GM12878 (cell line): ENCODE data around the gene MCOLN1. TPM values are rescaled to one million over a fixed set of nuclear protein-coding genes. Genes with fewer than 3 reads are reported as not detected.

ENCODE experiments used
- ATAC-seq: fragments of 200-7000 bp; cut with Tn5 transposase; 3 replicates; pipeline ENCODE4 v1.9.1; 2020; ENCODE audit warnings: mild to moderate bottlenecking, moderate library complexity
- BruUV-seq: library from RNA; stranded (reverse); fragments of 400-500 nt; replicated peaks from 2 replicates; lab custom pipeline; 2021; lab: Mats Ljungman, UMichigan
- CTCF ChIA-PET: fragments of 300-600 bp; sonication (Branson Sonifier 250); formaldehyde crosslinking; extraction: SDS; loops from one replicate; lab custom pipeline; 2021; ENCODE audit warnings: inconsistent platforms; lab: Yijun Ruan, JAX
- POLR2A ChIA-PET: fragments of 350-600 bp; formaldehyde crosslinking; extraction: SDS; loops from one replicate; lab custom pipeline; 2021; ENCODE audit warnings: inconsistent platforms; lab: Charles Lee
- RAD21 ChIA-PET: fragments of 300-600 bp; sonication (Branson Sonifier 250); formaldehyde crosslinking; loops from one replicate; lab custom pipeline; 2023; ENCODE audit warnings: antibody characterized with exemption; ENCODE audit not compliant: unreplicated experiment; lab: Charles Lee
- SMC1A ChIA-PET: fragments of 300-600 bp; sonication (Branson Sonifier 250); formaldehyde crosslinking; loops from one replicate; lab custom pipeline; 2023; ENCODE audit not compliant: unreplicated experiment, uncharacterized antibody; lab: Charles Lee
- DNase-seq: peaks from one replicate; pipeline ENCODE4 v3.0.0-alpha.2; 2011; ENCODE audit warnings: low read depth, low spot score
- FAIRE-seq: peaks from 3 replicates; lab custom pipeline; 2011; peaks lifted over from hg19 to GRCh38; lab: Jason Lieb, UNC
- H2AFZ ChIP-seq: 2 replicates; pipeline ENCODE4 v1.6.0; 2011; ENCODE audit warnings: low read depth, low read length, control low read depth; ENCODE audit not compliant: control insufficient read depth
- H3K27ac ChIP-seq: 2 replicates; pipeline ENCODE4 v1.5.1; 2011; ENCODE audit warnings: control low read depth; ENCODE audit not compliant: control insufficient read depth, insufficient read depth
- H3K27me3 ChIP-seq, 2 experiments: replicated peaks in 1 of 2; 2 replicates each; pipeline versions ENCODE4 v1.6.0 to v1.6.1; 2011; ENCODE audit warnings: low read length in 1 of 2; ENCODE audit not compliant: control insufficient read depth in 2 of 2, insufficient read depth in 2 of 2
- H3K36me3 ChIP-seq, 2 experiments: 2 replicates each; pipeline ENCODE4 v1.5.1; 2011; ENCODE audit warnings: low read length in 1 of 2; ENCODE audit not compliant: control insufficient read depth in 2 of 2, insufficient read depth in 2 of 2
- H3K4me1 ChIP-seq: 2 replicates; pipeline ENCODE4 v1.6.1; 2011; ENCODE audit warnings: mild to moderate bottlenecking, low read length, moderate library complexity, mixed read lengths; ENCODE audit not compliant: control insufficient read depth, insufficient read depth
- H3K4me2 ChIP-seq: 2 replicates; pipeline ENCODE4 v1.6.0; 2011; ENCODE audit warnings: control low read depth; ENCODE audit not compliant: control insufficient read depth, insufficient read depth
- H3K4me3 ChIP-seq: fragments of 200-600 bp; sonication (generic); 2 replicates; pipeline ENCODE4 v1.5.1; 2016
- H3K79me2 ChIP-seq: 2 replicates; pipeline ENCODE4 v1.6.0; 2011; ENCODE audit warnings: low read length; ENCODE audit not compliant: control insufficient read depth, insufficient read depth
- H3K9ac ChIP-seq: 2 replicates; pipeline ENCODE4 v1.8.0; 2011; ENCODE audit warnings: low read length, control low read depth, mixed read lengths; ENCODE audit not compliant: control insufficient read depth, insufficient read depth
- H3K9me3 ChIP-seq: replicated peaks from 3 replicates; pipeline ENCODE4 v1.5.1; 2011; ENCODE audit warnings: mild to moderate bottlenecking, low read length; ENCODE audit not compliant: control insufficient read depth, insufficient read depth
- H4K20me1 ChIP-seq: 2 replicates; pipeline ENCODE4 v1.6.0; 2011; ENCODE audit not compliant: control insufficient read depth, insufficient read depth
- BACH1 ChIP-seq: fragments of 450-650 bp; IDR thresholded peaks from 2 replicates; pipeline ENCODE4 v1.6.1; 2017; ENCODE audit warnings: mild to moderate bottlenecking, borderline replicate concordance
- CBX5 ChIP-seq: sonication (generic); IDR thresholded peaks from 2 replicates; pipeline ENCODE4 v1.6.1; 2016; ENCODE audit warnings: low read depth, moderate library complexity, mild to moderate bottlenecking, inconsistent platforms
- HDAC6 ChIP-seq: fragments of 200-600 bp; sonication (generic); IDR thresholded peaks from one replicate; pipeline ENCODE4 v1.8.0; 2017; ENCODE audit warnings: antibody characterized with exemption; ENCODE audit not compliant: unreplicated experiment
- IRF3 ChIP-seq: fragments of 450-650 bp; IDR thresholded peaks from 2 replicates; pipeline ENCODE4 v1.6.1; 2014; ENCODE audit warnings: mild to moderate bottlenecking
- JUNB ChIP-seq: IDR thresholded peaks from 2 replicates; pipeline ENCODE4 v1.6.1; 2016; ENCODE audit warnings: antibody characterized with exemption, mild to moderate bottlenecking
- NR2F1 ChIP-seq: fragments of 450-650 bp; conservative IDR thresholded peaks from 2 replicates; pipeline ENCODE4 v1.6.1; 2017; ENCODE audit warnings: mild to moderate bottlenecking
- POLR2AphosphoS5 ChIP-seq: IDR thresholded peaks from 2 replicates; pipeline ENCODE4 v1.6.1; 2011; ENCODE audit warnings: mild to moderate bottlenecking, low read length, inconsistent platforms
- RUNX3 ChIP-seq: IDR thresholded peaks from 2 replicates; pipeline ENCODE4 v1.6.1; 2012; ENCODE audit warnings: low read length, inconsistent platforms
- SKIL ChIP-seq: fragments of 450-650 bp; IDR thresholded peaks from 2 replicates; pipeline ENCODE4 v1.6.1; 2017; ENCODE audit warnings: mild to moderate bottlenecking, low read depth, inconsistent platforms; ENCODE audit not compliant: poor library complexity, severe bottlenecking
- SREBF1 ChIP-seq: IDR thresholded peaks from 2 replicates; pipeline ENCODE4 v1.6.1; 2012; ENCODE audit warnings: mild to moderate bottlenecking, low read length
- ZBTB11 ChIP-seq: fragments of 450-650 bp; formaldehyde crosslinking; IDR thresholded peaks from 2 replicates; pipeline ENCODE4 v1.5.0; 2022; ENCODE audit warnings: mild to moderate bottlenecking, missing genetic modification characterization
- ZNF687 ChIP-seq: fragments of 450-650 bp; IDR thresholded peaks from 2 replicates; pipeline ENCODE4 v1.6.1; 2017; ENCODE audit warnings: mild to moderate bottlenecking, moderate library complexity
- WGBS: methylation state at CpG from one replicate; pipeline ENCODE4 v1.1.6; 2016; ENCODE audit warnings: low lambda C conversion rate; ENCODE audit not compliant: insufficient replicate concordance, insufficient coverage; ENCODE audit errors: missing lambda C conversion rate; 5-methylcytosine and 5-hydroxymethylcytosine counted together
- in situ Hi-C: fragments of 300-500 bp; cut with MboI; formaldehyde crosslinking; loops from 9 replicates; pipeline ENCODE4 v1.14.3; 2018; ENCODE audit warnings: mixed read lengths
- intact Hi-C: fragments of 100-400 bp; cut with micrococcal nuclease; formaldehyde crosslinking; loops from one replicate; pipeline ENCODE4 v1.14.2; 2022; ENCODE audit not compliant: unreplicated experiment
- polyA plus RNA-seq, 11 experiments: library from polyadenylated mRNA; depleted of rRNA in 4 of 11; unstranded in 6 of 11; stranded (reverse) in 5 of 11; fragments of >200 nt; fragmentation: Nextera tagmentation in 4 of 11; fragmentation: Illumina TruSeq in 1 of 11; extraction: Ambion mirVana in 4 of 11; extraction: Trizol in 1 of 11; gene quantifications; 1 replicate in 1 of 11; 2 replicates in 10 of 11; pipeline versions ENCODE4 v1.2.1 to v1.2.3, GENCODE V29; 2011 to 2016; ENCODE audit warnings: inconsistent platforms in 2 of 11, missing spikeins in 2 of 11, low read depth in 1 of 11
- total RNA-seq, 4 experiments: library from RNA; depleted of rRNA in 3 of 4; stranded (reverse); fragments of >200 nt in 3 of 4; fragmentation: Illumina TruSeq in 1 of 4; extraction: Trizol in 1 of 4; gene quantifications; 2 replicates each; pipeline versions ENCODE4 v1.2.1 to v1.2.3, GENCODE V29; 2013 to 2021

MCOLN1 gene
- total and polyA plus RNA-seq, 10 of the 15 experiments (the other 5 are each of a cell fraction or from before 2014, with no cell fraction given), result 0.42 to 15.6 (median 4.9) TPM

- ChIA-PET POLR2A (interaction anchor here (0.7 kb wide), 1 partner anchor 208 kb away, joined by 4 read pairs; no protein-coding TSS in a partner anchor), RAD21 (no interaction called here)
- TF ChIP-seq SREBF1 (no peak), JUNB (no peak), SKIL (no peak), BACH1 (no peak), ZBTB11 (CRISPR knock-in tag) (no peak), HDAC6 (no peak), CBX5 (no peak), RUNX3 (no peak), ZNF687 (no peak), IRF3 (no peak), NR2F1 (no peak), POLR2AphosphoS5 (no peak)
Measured at GRCh38 chr19:7519361-7520130, 2.9 kb upstream of the MCOLN1 start.

More at GRCh38 chr19:7519361-7520130, 2.9 kb upstream of the MCOLN1 start:
- ChIA-PET CTCF (no interaction called here), SMC1A (no interaction called here)
- Histone ChIP-seq H3K9ac (no peak overlapping the region), H3K27ac (no peak overlapping the region), H3K79me2 (no peaks in the 10 kb centered on the region), H3K4me2 (no peak overlapping the region), H3K4me1 (peaks cover 4% of the 10 kb centered on the region; the same call in 1 of the 2 replicates), H3K36me3 (no peaks in the 10 kb centered on the region), H3K27me3 (peaks cover 3 to 4% of the 10 kb centered on the region in 2 experiments; a peak in 2 of 4 replicates), H4K20me1 (no peaks in the 10 kb centered on the region), H2AFZ (no peak overlapping the region), H3K4me3 (no peak overlapping the region), H3K9me3 (no peaks in the 10 kb centered on the region)
- intact Hi-C loops (no loop called here), in situ Hi-C loops (no loop called here)
- FAIRE-seq, result no peak
- no peak for DNase-seq
- no peak for ATAC-seq
- whole genome bisulfite sequencing, result 86% methylated on average over 35 of the region's 74 CpGs
- BruUV-seq, result no TSS peak
